Endothelial cell of umbilical vein (primary cell): ENCODE data around the gene PTPRD. TPM values are rescaled to one million over a fixed set of nuclear protein-coding genes. Genes with fewer than 3 reads are reported as not detected.

Experiments used
- BruUV-seq: library from RNA; stranded (reverse); fragments of 400-500 nt; replicated peaks from 2 replicates; lab custom pipeline; 2021; lab: Mats Ljungman, UMichigan
- CTCF ChIA-PET: fragments of 300-600, 350-600 bp; sonication (Branson Sonifier 250); formaldehyde crosslinking; loops from one replicate; lab custom pipeline; 2021; ENCODE audit warnings: antibody characterized with exemption, inconsistent platforms; lab: Charles Lee
- POLR2A ChIA-PET: fragments of 300-600, 350-600 bp; sonication (Branson Sonifier 250); formaldehyde crosslinking; loops from one replicate; lab custom pipeline; 2021; ENCODE audit warnings: antibody characterized with exemption, inconsistent platforms; lab: Charles Lee
- DNase-seq: peaks from one replicate; pipeline ENCODE4 v3.0.0-alpha.2; 2011; ENCODE audit warnings: low read depth, low spot score
- FAIRE-seq: peaks from 2 replicates; lab custom pipeline; 2011; peaks lifted over from hg19 to GRCh38; lab: Jason Lieb, UNC
- H2AFZ ChIP-seq: 2 replicates; pipeline ENCODE4 v1.6.0; 2012; ENCODE audit warnings: low read depth, low read length, control low read depth, inconsistent platforms
- H3K27ac ChIP-seq: 2 replicates; pipeline ENCODE4 v1.5.1; 2011; ENCODE audit warnings: low read depth, mild to moderate bottlenecking, control low read depth, low read length, moderate library complexity; ENCODE audit not compliant: insufficient read depth
- H3K27me3 ChIP-seq, 2 experiments: 2 replicates each; pipeline versions ENCODE4 v1.6.0 to v1.6.1; 2011; ENCODE audit warnings: low read length in 2 of 2, mixed read lengths in 1 of 2; ENCODE audit not compliant: control insufficient read depth in 2 of 2, insufficient read depth in 2 of 2
- H3K36me3 ChIP-seq, 2 experiments: 2 replicates in 1 of 2; 3 replicates in 1 of 2; pipeline ENCODE4 v1.5.1; 2011; ENCODE audit warnings: low read length in 2 of 2, mild to moderate bottlenecking in 1 of 2, moderate library complexity in 1 of 2; ENCODE audit not compliant: control insufficient read depth in 2 of 2, insufficient read depth in 2 of 2; ENCODE audit errors: extremely low read depth in 1 of 2
- H3K4me1 ChIP-seq: 3 replicates; pipeline ENCODE4 v1.5.1; 2011; ENCODE audit warnings: mild to moderate bottlenecking, low read length; ENCODE audit not compliant: control insufficient read depth, insufficient read depth; ENCODE audit errors: extremely low read depth
- H3K4me2 ChIP-seq: 2 replicates; pipeline ENCODE4 v1.6.1; 2011; ENCODE audit warnings: low read length, control low read depth, mixed read lengths; ENCODE audit not compliant: insufficient read depth
- H3K4me3 ChIP-seq, 3 experiments: fragments of 200-600 bp in 1 of 3; sonication (generic), shearing (Covaris generic) in 1 of 3; replicated peaks in 1 of 3; 2 replicates each; pipeline ENCODE4 v1.5.1; 2011 to 2016; ENCODE audit warnings: control low read depth in 3 of 3, low read length in 3 of 3, mild to moderate bottlenecking in 2 of 3, inconsistent platforms in 1 of 3, low read depth in 1 of 3, moderate library complexity in 1 of 3; ENCODE audit not compliant: insufficient read depth in 1 of 3
- H3K79me2 ChIP-seq: 2 replicates; pipeline ENCODE4 v1.6.0; 2012; ENCODE audit warnings: low read length, inconsistent platforms; ENCODE audit not compliant: control insufficient read depth, insufficient read depth
- H3K9ac ChIP-seq: replicated peaks from 2 replicates; pipeline ENCODE3; 2011; ENCODE audit warnings: low read length, control low read depth; ENCODE audit not compliant: insufficient read depth; ENCODE audit errors: extremely low read depth
- H3K9me1 ChIP-seq: replicated peaks from 3 replicates; pipeline ENCODE4 v1.6.0; 2011; ENCODE audit warnings: mild to moderate bottlenecking, low read length; ENCODE audit not compliant: control insufficient read depth, insufficient read depth; ENCODE audit errors: extremely low read depth
- H3K9me3 ChIP-seq: replicated peaks from 2 replicates; pipeline ENCODE4 v1.5.1; 2012; ENCODE audit warnings: low read length, inconsistent platforms; ENCODE audit not compliant: control insufficient read depth, insufficient read depth
- H4K20me1 ChIP-seq: replicated peaks from 2 replicates; pipeline ENCODE3; 2011; ENCODE audit warnings: mild to moderate bottlenecking, low read length; ENCODE audit not compliant: control insufficient read depth, insufficient read depth; ENCODE audit errors: extremely low read depth
- EZH2 ChIP-seq: IDR thresholded peaks from 2 replicates; pipeline ENCODE4 v1.6.1; 2012; ENCODE audit warnings: borderline replicate concordance, low read depth, mild to moderate bottlenecking, moderate library complexity, low read length, inconsistent platforms; ENCODE audit not compliant: severe bottlenecking
- FOS ChIP-seq: IDR thresholded peaks from 2 replicates; pipeline ENCODE4 v1.6.1; 2011; ENCODE audit warnings: mild to moderate bottlenecking, low read length, moderate library complexity, borderline replicate concordance; ENCODE audit not compliant: insufficient read depth
- GATA2 ChIP-seq: IDR thresholded peaks from 2 replicates; pipeline ENCODE4 v1.7.0; 2011; ENCODE audit warnings: low read depth, mild to moderate bottlenecking, moderate library complexity, mixed read lengths, low read length; ENCODE audit not compliant: insufficient read length, insufficient read depth
- JUN ChIP-seq: IDR thresholded peaks from 2 replicates; pipeline ENCODE4 v1.6.1; 2011; ENCODE audit warnings: borderline replicate concordance, low read depth; ENCODE audit not compliant: insufficient read length, insufficient read depth
- MYC ChIP-seq: IDR thresholded peaks from one replicate; pipeline ENCODE4 v1.6.1; 2011; ENCODE audit warnings: mild to moderate bottlenecking, low read depth, low read length
- POLR2A ChIP-seq: IDR thresholded peaks from 2 replicates; pipeline ENCODE4 v1.6.1; 2012; ENCODE audit warnings: low read depth, mild to moderate bottlenecking, control low read depth, low read length
- POLR2AphosphoS5 ChIP-seq: IDR thresholded peaks from 2 replicates; pipeline ENCODE4 v1.6.1; 2012; ENCODE audit warnings: low read depth, mild to moderate bottlenecking, control low read depth, low read length, moderate library complexity; ENCODE audit not compliant: insufficient read depth
- dilution Hi-C: fragments of 300-500 bp; cut with MboI; formaldehyde crosslinking; loops from one replicate; pipeline ENCODE4 v1.15.0; 2019; ENCODE audit warnings: low sequenced_read_pairs; ENCODE audit not compliant: extremely low pct_ligation_motif_present
- intact Hi-C: fragments of 100-400 bp; cut with micrococcal nuclease; formaldehyde crosslinking; loops from one replicate; pipeline ENCODE4 v1.10.0; 2022
- polyA plus RNA-seq, 4 experiments: library from polyadenylated mRNA; depleted of rRNA in 3 of 4; stranded (reverse) in 3 of 4; unstranded in 1 of 4; fragments of >200 nt; gene quantifications; 2 replicates each; pipeline versions ENCODE4 v1.2.1 to v1.2.3, GENCODE V29; 2011 to 2012; ENCODE audit warnings: missing spikeins in 1 of 4
- total RNA-seq: library from RNA; stranded (reverse); gene quantifications from 2 replicates; pipeline ENCODE4 v1.2.3, GENCODE V29; 2021
- TF ChIP-seq, protein P1 (sequence below), 2 donors: IDR thresholded peaks; 1 replicate in 1 of 2; 2 replicates in 1 of 2; pipeline ENCODE4 v1.5.1; 2011; ENCODE audit warnings: low read length in 2 of 2, mild to moderate bottlenecking in 2 of 2, moderate library complexity in 2 of 2, control low read depth in 1 of 2, inconsistent platforms in 1 of 2, low read depth in 1 of 2; ENCODE audit not compliant: insufficient read depth in 1 of 2; ENCODE audit errors: extremely low read depth in 1 of 2
- TF ChIP-seq, protein P2 (sequence below): IDR thresholded peaks from 2 replicates; pipeline ENCODE4 v1.6.1; 2011; ENCODE audit not compliant: insufficient read depth, insufficient read length

The PTPRD gene
- total and polyA plus RNA-seq, 2 donors (not counting 3 experiments of a cell fraction or from before 2014, with no cell fraction given) = 5.5 to 5.7 TPM

DNA sequence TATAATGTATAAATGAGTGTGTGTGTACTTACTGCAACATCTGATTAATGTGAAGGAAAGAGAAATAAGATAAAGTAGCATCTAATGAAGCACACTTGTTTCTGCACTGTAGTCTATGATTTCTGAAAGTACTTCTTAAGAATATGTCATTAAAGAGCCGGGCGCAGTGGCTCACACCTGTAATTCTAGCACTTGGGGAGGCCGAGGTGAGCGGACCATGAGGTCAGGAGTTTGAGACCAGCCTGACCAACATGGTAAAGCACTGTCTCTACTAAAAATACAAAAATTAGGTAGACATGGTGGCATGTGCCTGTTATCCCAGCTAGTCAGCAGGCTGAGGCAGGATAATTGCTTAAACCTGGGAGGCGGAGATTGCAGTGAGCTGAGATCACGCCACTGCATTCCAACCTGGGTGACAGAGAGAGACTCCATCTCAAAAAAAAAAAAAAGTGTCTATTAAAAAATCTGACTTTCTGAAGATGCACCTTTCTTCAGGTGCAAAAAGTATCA lies 556.9 kb downstream of the PTPRD start:
- ChIA-PET CTCF (interaction anchor here (0.8 to 1.5 kb wide), 4 partner anchors 10 to 214 kb away, joined by 4 to 7 read pairs (median 4); no protein-coding TSS in a partner anchor), POLR2A (no interaction called here)
- Histone ChIP-seq H3K27me3 (peaks cover 0 to 2% of the 10 kb centered on the region in 2 experiments), H3K9me3 (no peaks in the 10 kb centered on the region), H3K27ac (no peak overlapping the region), H3K4me1 (peaks cover under 1% of the 10 kb centered on the region), H3K4me3 (no peak overlapping the region), H3K36me3 (no peaks in the 10 kb centered on the region), H3K79me2 (no peaks in the 10 kb centered on the region), H3K9ac (no peak overlapping the region), H3K9me1 (no peaks in the 10 kb centered on the region), H4K20me1 (no peaks in the 10 kb centered on the region), H2AFZ (no peak overlapping the region), H3K4me2 (no peak overlapping the region)
- BruUV-seq = no TSS peak
- DNase-seq (no peak), FAIRE-seq (no peak)
- dilution Hi-C loops (no loop called here), intact Hi-C loops (no loop called here)
- TF ChIP-seq FOS (no peak), POLR2AphosphoS5 (no peak), POLR2A (no peak), JUN (no peak), EZH2 (no peak), GATA2 (no peak), MYC (no peak)
- TF ChIP-seq, protein P1, sequence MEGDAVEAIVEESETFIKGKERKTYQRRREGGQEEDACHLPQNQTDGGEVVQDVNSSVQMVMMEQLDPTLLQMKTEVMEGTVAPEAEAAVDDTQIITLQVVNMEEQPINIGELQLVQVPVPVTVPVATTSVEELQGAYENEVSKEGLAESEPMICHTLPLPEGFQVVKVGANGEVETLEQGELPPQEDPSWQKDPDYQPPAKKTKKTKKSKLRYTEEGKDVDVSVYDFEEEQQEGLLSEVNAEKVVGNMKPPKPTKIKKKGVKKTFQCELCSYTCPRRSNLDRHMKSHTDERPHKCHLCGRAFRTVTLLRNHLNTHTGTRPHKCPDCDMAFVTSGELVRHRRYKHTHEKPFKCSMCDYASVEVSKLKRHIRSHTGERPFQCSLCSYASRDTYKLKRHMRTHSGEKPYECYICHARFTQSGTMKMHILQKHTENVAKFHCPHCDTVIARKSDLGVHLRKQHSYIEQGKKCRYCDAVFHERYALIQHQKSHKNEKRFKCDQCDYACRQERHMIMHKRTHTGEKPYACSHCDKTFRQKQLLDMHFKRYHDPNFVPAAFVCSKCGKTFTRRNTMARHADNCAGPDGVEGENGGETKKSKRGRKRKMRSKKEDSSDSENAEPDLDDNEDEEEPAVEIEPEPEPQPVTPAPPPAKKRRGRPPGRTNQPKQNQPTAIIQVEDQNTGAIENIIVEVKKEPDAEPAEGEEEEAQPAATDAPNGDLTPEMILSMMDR (IDR thresholded peaks at IDR 0.05; ENCODE audit: extremely low read depth in 1 of 2, insufficient read depth in 1 of 2, low read depth in 1 of 2, low read length in 2 of 2) = no peak
- TF ChIP-seq, protein P2, sequence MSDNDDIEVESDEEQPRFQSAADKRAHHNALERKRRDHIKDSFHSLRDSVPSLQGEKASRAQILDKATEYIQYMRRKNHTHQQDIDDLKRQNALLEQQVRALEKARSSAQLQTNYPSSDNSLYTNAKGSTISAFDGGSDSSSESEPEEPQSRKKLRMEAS = no peak
